Smooth muscle cell (in vitro differentiated cells): Measurements from ENCODE around the gene NINJ2. TPM values are rescaled to one million over a fixed set of nuclear protein-coding genes. Genes with fewer than 3 reads are reported as not detected.

Source experiments
- DNase-seq: peaks from one replicate; lab custom pipeline; 2025; ENCODE audit not compliant: unreplicated experiment; lab: John Stamatoyannopoulos, UW
- H2AFZ ChIP-seq: fragments of 200-600 bp; sonication (generic); 2 replicates; pipeline ENCODE4 v1.6.0; 2016; ENCODE audit warnings: antibody characterized with exemption, low read depth, mild to moderate bottlenecking
- H3F3A ChIP-seq: fragments of 200-600 bp; sonication (generic); 2 replicates; pipeline ENCODE4 v1.6.0; 2017; ENCODE audit warnings: antibody characterized with exemption, low read depth
- H3K27ac ChIP-seq: fragments of 200-600 bp; sonication (generic); 2 replicates; pipeline ENCODE4 v1.5.1; 2016; ENCODE audit warnings: low read depth, mild to moderate bottlenecking
- H3K27me3 ChIP-seq: fragments of 200-600 bp; sonication (generic); 2 replicates; pipeline ENCODE4 v1.6.1; 2016; ENCODE audit warnings: low read depth, mild to moderate bottlenecking
- H3K36me3 ChIP-seq: fragments of 200-600 bp; sonication (generic); 2 replicates; pipeline ENCODE4 v1.5.1; 2016; ENCODE audit warnings: low read depth
- H3K4me1 ChIP-seq: fragments of 200-600 bp; sonication (generic); 2 replicates; pipeline ENCODE4 v1.5.1; 2016; ENCODE audit warnings: low read depth
- H3K4me2 ChIP-seq: fragments of 200-600 bp; sonication (generic); 2 replicates; pipeline ENCODE4 v1.6.0; 2016; ENCODE audit warnings: mild to moderate bottlenecking
- H3K4me3 ChIP-seq: fragments of 200-600 bp; sonication (generic); 2 replicates; pipeline ENCODE4 v1.5.1; 2016; ENCODE audit warnings: mild to moderate bottlenecking
- H3K79me2 ChIP-seq: fragments of 200-600 bp; sonication (generic); 2 replicates; pipeline ENCODE4 v1.6.0; 2016; ENCODE audit warnings: low read depth, mild to moderate bottlenecking
- H3K9ac ChIP-seq: fragments of 200-600 bp; sonication (generic); 2 replicates; pipeline ENCODE4 v1.6.0; 2016; ENCODE audit warnings: low read depth
- H3K9me3 ChIP-seq: fragments of 200-600 bp; sonication (generic); replicated peaks from 2 replicates; pipeline ENCODE4 v1.5.1; 2016; ENCODE audit warnings: low read depth
- H4K20me1 ChIP-seq: fragments of 200-600 bp; sonication (generic); 2 replicates; pipeline ENCODE4 v1.6.0; 2016; ENCODE audit warnings: low read depth
- WGBS: methylation state at CpG from one replicate; pipeline ENCODE4 v1.1.7; 2016; ENCODE audit warnings: low lambda C conversion rate; 5-methylcytosine and 5-hydroxymethylcytosine counted together
- polyA plus RNA-seq: library from polyadenylated mRNA; unstranded; fragments of >200 nt; fragmentation: Nextera tagmentation; extraction: Ambion mirVana; gene quantifications from 2 replicates; pipeline ENCODE4 v1.2.1, GENCODE V29; 2016
- total RNA-seq: library from RNA; depleted of rRNA; stranded (reverse); fragments of >200 nt; gene quantifications from 2 replicates; pipeline ENCODE4 v1.2.3, GENCODE V29; 2014
- TF ChIP-seq, protein P1 (sequence below): fragments of 200-600 bp; sonication (generic); IDR thresholded peaks from 2 replicates; pipeline ENCODE4 v1.5.1; 2017; ENCODE audit warnings: borderline replicate concordance, mild to moderate bottlenecking, antibody characterized with exemption; ENCODE audit not compliant: insufficient read depth, poor library complexity, severe bottlenecking

NINJ2 gene
- total and polyA plus RNA-seq, 2 experiments from 2014 or later = 4.2 to 12.1 TPM

DNA sequence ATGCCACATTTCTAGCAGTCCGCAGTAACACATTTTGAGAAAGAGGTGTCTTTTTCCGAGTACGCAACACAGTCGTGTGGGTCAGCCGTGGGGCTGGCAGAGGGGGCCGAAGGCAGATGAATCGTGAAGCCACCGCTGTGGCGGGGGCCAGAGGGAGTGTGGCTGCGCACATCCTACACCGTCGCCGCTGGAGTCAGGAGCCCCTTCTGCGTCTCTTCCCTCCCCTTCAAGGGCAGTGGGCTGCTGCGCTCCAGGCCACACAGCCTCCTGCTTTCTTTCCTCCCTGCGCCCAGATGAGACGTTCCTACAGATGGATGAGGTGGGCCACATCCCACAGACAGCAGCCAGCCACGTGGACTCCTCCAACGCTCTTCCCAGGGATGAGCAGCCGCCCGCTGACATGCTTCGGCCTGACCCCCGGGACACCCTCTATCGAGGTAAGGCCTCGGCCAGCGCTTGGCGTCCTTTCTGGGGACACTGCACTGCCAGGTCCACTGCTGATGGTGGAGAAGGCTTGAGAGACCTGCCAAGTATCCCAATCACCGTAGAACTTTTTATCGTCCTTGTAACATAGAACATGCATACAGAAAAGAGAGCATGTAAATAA, 113.7 kb downstream of the NINJ2 start:
- Histone ChIP-seq H2AFZ (no peak overlapping the region), H3K27me3 (no peaks in the 10 kb centered on the region)
- TF ChIP-seq, protein P1, sequence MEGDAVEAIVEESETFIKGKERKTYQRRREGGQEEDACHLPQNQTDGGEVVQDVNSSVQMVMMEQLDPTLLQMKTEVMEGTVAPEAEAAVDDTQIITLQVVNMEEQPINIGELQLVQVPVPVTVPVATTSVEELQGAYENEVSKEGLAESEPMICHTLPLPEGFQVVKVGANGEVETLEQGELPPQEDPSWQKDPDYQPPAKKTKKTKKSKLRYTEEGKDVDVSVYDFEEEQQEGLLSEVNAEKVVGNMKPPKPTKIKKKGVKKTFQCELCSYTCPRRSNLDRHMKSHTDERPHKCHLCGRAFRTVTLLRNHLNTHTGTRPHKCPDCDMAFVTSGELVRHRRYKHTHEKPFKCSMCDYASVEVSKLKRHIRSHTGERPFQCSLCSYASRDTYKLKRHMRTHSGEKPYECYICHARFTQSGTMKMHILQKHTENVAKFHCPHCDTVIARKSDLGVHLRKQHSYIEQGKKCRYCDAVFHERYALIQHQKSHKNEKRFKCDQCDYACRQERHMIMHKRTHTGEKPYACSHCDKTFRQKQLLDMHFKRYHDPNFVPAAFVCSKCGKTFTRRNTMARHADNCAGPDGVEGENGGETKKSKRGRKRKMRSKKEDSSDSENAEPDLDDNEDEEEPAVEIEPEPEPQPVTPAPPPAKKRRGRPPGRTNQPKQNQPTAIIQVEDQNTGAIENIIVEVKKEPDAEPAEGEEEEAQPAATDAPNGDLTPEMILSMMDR = no peak

DNA sequence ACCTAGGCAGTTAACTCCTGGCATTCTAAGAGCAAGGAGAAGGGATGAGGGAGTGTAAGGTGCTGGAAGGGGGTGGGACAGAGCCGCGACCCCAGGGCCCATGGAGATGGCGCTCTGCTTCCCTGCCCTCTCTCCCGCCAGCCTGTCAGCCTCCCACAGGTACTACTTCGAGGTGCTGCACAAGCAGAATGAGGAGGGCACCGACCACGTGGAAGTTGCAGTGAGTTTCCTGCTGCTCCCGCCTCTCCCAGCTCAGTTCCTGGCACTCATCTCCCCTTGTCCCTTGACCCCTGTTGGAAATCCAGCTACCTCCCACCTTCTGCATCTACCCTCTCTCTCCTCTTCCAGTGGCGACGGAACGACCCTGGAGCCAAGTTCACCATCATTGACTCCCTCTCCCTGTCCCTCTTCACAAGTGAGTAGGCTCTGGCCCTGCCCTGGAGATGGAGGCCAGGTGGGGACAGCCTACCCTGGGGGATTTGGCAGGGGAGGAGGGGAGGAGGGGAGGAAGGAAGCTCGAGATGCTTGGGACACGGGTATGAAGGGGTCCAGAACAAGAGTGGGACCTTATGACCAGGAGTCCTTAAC, 115.3 kb downstream of the NINJ2 start:
- H4K20me1 ChIP-seq = no peaks in the 10 kb centered on the region
- no peaks in the 10 kb centered on the region for H3K36me3 ChIP-seq
- WGBS = 96% methylated on average over 13 of the region's 13 CpGs
- H3K4me1 ChIP-seq = no peaks in the 10 kb centered on the region
- H3K4me3 ChIP-seq = no peak overlapping the region
- H3K79me2 ChIP-seq = no peaks in the 10 kb centered on the region
- H2AFZ ChIP-seq = no peak overlapping the region
- no peaks in the 10 kb centered on the region for H3K27me3 ChIP-seq
- TF ChIP-seq, protein P1 = no peak
- H3K27ac ChIP-seq = no peak overlapping the region
- H3K4me2 ChIP-seq = no peak overlapping the region
- no peaks in the 10 kb centered on the region for H3F3A ChIP-seq
- H3K9ac ChIP-seq = no peak overlapping the region
- no peak for DNase-seq
- no peaks in the 10 kb centered on the region for H3K9me3 ChIP-seq

More for the DNA sequence above, 113.7 kb downstream of the NINJ2 start:
- no peaks in the 10 kb centered on the region for H3K79me2 ChIP-seq
- no peaks in the 10 kb centered on the region for H3K4me1 ChIP-seq
- H3F3A ChIP-seq = no peaks in the 10 kb centered on the region
- 95% methylated on average over 29 of the region's 29 CpGs for WGBS
- no peak overlapping the region for H3K4me2 ChIP-seq
- H3K36me3 ChIP-seq = no peaks in the 10 kb centered on the region
- H3K4me3 ChIP-seq = no peak overlapping the region
- no peaks in the 10 kb centered on the region for H4K20me1 ChIP-seq
- no peak for DNase-seq
- H3K9ac ChIP-seq = no peak overlapping the region
- no peaks in the 10 kb centered on the region for H3K9me3 ChIP-seq
- H3K27ac ChIP-seq = no peak overlapping the region

DNA sequence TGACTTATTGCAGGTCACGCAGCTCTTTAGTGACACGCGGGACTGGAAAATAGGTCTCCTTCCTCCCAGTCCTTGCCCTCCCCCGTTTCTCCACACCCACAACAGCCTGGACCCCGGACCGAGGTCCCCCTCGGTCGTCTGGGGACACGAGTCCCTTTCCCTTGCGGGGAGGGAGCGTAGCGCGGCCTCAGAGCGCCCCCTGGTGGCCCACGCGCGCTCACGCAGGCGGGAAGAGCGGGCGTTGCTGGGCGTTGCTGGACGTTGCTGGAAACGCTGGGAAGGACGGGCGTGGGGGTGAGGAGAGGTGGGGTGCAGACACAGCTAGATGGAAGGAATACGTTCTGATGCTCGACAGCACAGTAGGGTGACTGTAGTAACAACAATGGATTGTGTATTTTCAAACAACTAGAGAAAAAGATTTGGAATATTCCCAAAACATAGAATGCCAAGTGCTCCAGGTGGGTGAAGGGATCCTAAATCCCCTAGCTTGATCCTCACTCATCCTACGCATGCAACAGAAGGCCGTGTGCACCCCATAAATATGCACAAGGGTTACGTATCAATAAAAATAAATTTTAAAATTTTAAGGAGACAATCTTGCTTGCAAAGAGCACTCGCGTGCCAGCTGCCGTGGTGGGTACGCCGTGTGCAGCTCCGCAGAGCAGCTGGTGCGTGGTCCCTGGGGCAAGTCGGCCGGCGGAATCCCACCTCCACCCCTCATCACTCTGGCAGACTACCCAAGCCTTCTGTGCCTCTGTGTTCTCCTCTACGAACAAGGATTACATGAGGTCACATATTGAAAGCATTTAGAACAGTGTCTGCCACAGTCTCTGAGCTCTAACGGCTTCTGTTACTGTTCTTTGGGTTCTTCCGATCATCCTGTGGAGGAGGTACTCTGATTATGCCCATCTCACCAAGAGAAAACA, 116.1 kb downstream of the NINJ2 start:
- Histone ChIP-seq H3F3A (no peaks in the 10 kb centered on the region), H3K27ac (no peak overlapping the region), H3K27me3 (no peaks in the 10 kb centered on the region), H3K4me3 (no peak overlapping the region), H4K20me1 (no peaks in the 10 kb centered on the region), H3K79me2 (no peaks in the 10 kb centered on the region), H3K9ac (no peak overlapping the region), H3K36me3 (no peaks in the 10 kb centered on the region), H3K4me2 (peak overlapping the region; percentile 10), H2AFZ (no peak overlapping the region), H3K9me3 (no peaks in the 10 kb centered on the region), H3K4me1 (peaks cover 7% of the 10 kb centered on the region)
- TF ChIP-seq, protein P1 = peak; percentile 100
- WGBS = 37% methylated on average over 43 of the region's 44 CpGs
- peak; percentile 27 for DNase-seq
